HL-60 (cell line): ENCODE data around the gene TMEM61.

Experiments
- CTCF ChIP-seq: IDR thresholded peaks from one replicate; pipeline ENCODE4 v1.5.1; 2011; ENCODE audit warnings: low read length, control low read depth, inconsistent platforms; ENCODE audit not compliant: insufficient read depth
- POLR2AphosphoS5 ChIP-seq: IDR thresholded peaks from 2 replicates; pipeline ENCODE4 v1.6.1; 2012; ENCODE audit warnings: low read depth

DNA sequence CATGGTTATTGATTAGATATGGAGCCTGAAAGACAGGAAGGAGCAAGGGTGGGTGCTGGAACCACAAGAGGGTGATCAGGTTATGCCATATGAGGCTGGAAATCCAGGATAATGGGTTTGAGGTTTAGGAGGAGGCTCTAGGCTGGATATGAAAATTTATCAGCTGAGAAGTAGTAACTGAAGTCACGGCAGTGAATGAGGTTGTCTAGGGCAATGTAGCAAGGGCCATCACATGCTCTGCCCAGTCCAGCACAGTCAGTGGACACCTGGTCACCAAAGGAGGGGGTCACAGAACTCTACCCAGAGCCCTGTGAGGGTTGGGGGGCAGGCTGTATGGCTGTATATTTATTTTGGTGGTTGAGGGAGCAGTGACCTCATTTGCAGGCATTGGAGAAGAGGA lies 10.5 kb upstream of the TMEM61 start:
- no peak for TF ChIP-seq CTCF
- no peak for TF ChIP-seq POLR2AphosphoS5
